Heart right ventricle (tissue), 16 donors: ENCODE results near the gene KLHL25. TPM values are rescaled to one million over a fixed set of nuclear protein-coding genes. Genes with fewer than 3 reads are reported as not detected.

Experiments used
- ATAC-seq, 8 donors: fragments of 200-7000 bp; cut with Tn5 transposase; one replicate each; pipeline ENCODE4 v1.9.1; 2020; ENCODE audit warnings: mild to moderate bottlenecking in 8 of 8, moderate library complexity in 8 of 8, moderate number of reproducible peaks in 1 of 8
- DNase-seq, 2 donors: peaks; one replicate each; pipeline ENCODE4 v3.0.0-alpha.2; 2020
- H3K27ac ChIP-seq, 10 donors: fragments of 200-600 bp; sonication (generic) in 2 of 10; one replicate each; pipeline versions ENCODE4 v1.5.0 to v1.8.0; 2020 to 2022; ENCODE audit warnings: mild to moderate bottlenecking in 3 of 10
- H3K27me3 ChIP-seq, 7 donors: fragments of 200-600 bp; one replicate each; pipeline ENCODE4 v1.8.0; 2021 to 2022; ENCODE audit warnings: mild to moderate bottlenecking in 2 of 7
- H3K36me3 ChIP-seq, 9 donors: fragments of 200-600 bp; sonication (generic) in 1 of 9; one replicate each; pipeline versions ENCODE4 v1.5.0 to v1.8.0; 2020 to 2022; ENCODE audit warnings: mild to moderate bottlenecking in 2 of 9
- H3K4me1 ChIP-seq, 9 donors: fragments of 200-600 bp; sonication (generic) in 1 of 9; one replicate each; pipeline versions ENCODE4 v1.5.0 to v1.8.0; 2020 to 2022; ENCODE audit warnings: mild to moderate bottlenecking in 4 of 9
- H3K4me3 ChIP-seq, 10 donors: fragments of 200-600 bp; sonication (generic) in 2 of 10; one replicate each; pipeline versions ENCODE4 v1.5.0 to v1.8.0; 2020 to 2022; ENCODE audit warnings: mild to moderate bottlenecking in 7 of 10, moderate library complexity in 2 of 10
- H3K9me3 ChIP-seq, 11 donors: fragments of 200-600 bp in 10 of 11; sonication (generic) in 2 of 11; one replicate each; pipeline versions ENCODE4 v1.5.0 to v1.8.0; 2013 to 2022; ENCODE audit warnings: mild to moderate bottlenecking in 2 of 11, control low read depth in 1 of 11, moderate library complexity in 1 of 11
- CTCF ChIP-seq, 9 donors: fragments of 200-600 bp; sonication (generic) in 2 of 9; IDR thresholded peaks; one replicate each; pipeline versions ENCODE4 v1.5.0 to v1.8.0; 2021 to 2022; ENCODE audit warnings: antibody characterized with exemption in 9 of 9, mild to moderate bottlenecking in 5 of 9, moderate library complexity in 1 of 9
- WGBS, 2 donors: extraction: QIAGEN DNeasy Blood & Tissue Kit; methylation state at CpG; one replicate each; pipeline ENCODE4 v1.1.7; 2013; ENCODE audit warnings: inconsistent platforms in 1 of 2; 5-methylcytosine and 5-hydroxymethylcytosine counted together
- intact Hi-C, 10 donors: fragments of 100-400 bp; cut with DNase I; formaldehyde crosslinking; loops; one replicate each; pipeline versions ENCODE4 v1.11.1 to v1.14.2; 2022
- long read RNA-seq, 3 donors: library from polyadenylated mRNA; unstranded; transcript quantifications; one replicate each; pipeline ENCODE4 v2.0.0, GENCODE V29; 2020 to 2021
- polyA plus RNA-seq, 2 donors: library from polyadenylated mRNA; stranded (reverse); fragments of 200-250 nt; gene quantifications; one replicate each; pipeline ENCODE4 v1.2.3, GENCODE V29; 2013
- total RNA-seq, 10 donors: library from RNA; stranded (reverse); fragmentation: NEBNext Ultra II Directional in 3 of 10; extraction: Animal tissue kit (Norgen Biotek cat#: 25700) in 3 of 10; gene quantifications; one replicate each; pipeline versions ENCODE4 v1.2.1 to v1.2.4, GENCODE V29; 2021 to 2023
- donor health status: Arrhythmogenic right ventricular cardiomyopathy.
- donor health status: ischemic (EF 13 %, LVEDD 7.1; RV severe dilation, severe dysfunction).
- donor health status: healthy with polysubstance abuse.
- donor health status: DM: no; HTN: yes; CAD: no.
- donor health status: DM: no; HTN: no; CAD: no.
- donor health status: ischemic (EF 25% LVEDD 6.9; RV normal size, moderate dysfunction).
- donor health status: ischemic (EF 25% LVEDD 5.7; RV mildly dilated, moderate dysfunction).
- donor health status: healthy.
- donor health status: DM: yes; HTN: yes; CAD: no.
- donor health status: Ischemic cardiomyopathy.
- donor health status: ischemic (EF 35%, LVEDD 5.7; RV mildly dilated, moderate dysfunction).
- donor health status: nonischemic (EF 11% LVEDD 7.7; RV severe dilation, severe dysfunction).
- donor health status: DM: yes; HTN: yes; CAD: no.
- donor health status: PGD.
- donor health status: ischemic (EF 29% LVEDD 5.4; RV normal size, mild dysfunction).
- donor health status: nonischemic (EF 23%, LVEDD 6.1; RV moderate dilation, normal function).

Gene KLHL25
- total RNA-seq (1 to 10 TPM; 1.9 to 4.6 (median 3.2) TPM), polyA plus RNA-seq (1 to 10 TPM; 3.2 to 9.2 TPM)
- long read RNA-seq, donor 1, full-length matches to known transcripts = 9 of 17 reads
- long read RNA-seq, donor 1, partial matches to known transcripts = 8 of 17 reads
- long read RNA-seq, donor 1, other reads (novel, unspliced or antisense) = 0 of 17 reads
- long read RNA-seq, donor 2, full-length matches to known transcripts = 11 of 16 reads
- long read RNA-seq, donor 2, partial matches to known transcripts = 4 of 16 reads
- long read RNA-seq, donor 2, other reads (novel, unspliced or antisense) = 1 of 16 reads
- long read RNA-seq, donor 3, full-length matches to known transcripts = 12 of 60 reads
- long read RNA-seq, donor 3, partial matches to known transcripts = 47 of 60 reads
- long read RNA-seq, donor 3, other reads (novel, unspliced or antisense) = 1 of 60 reads

- TF ChIP-seq CTCF (IDR thresholded peaks at IDR 0.05) = no peak
- H3K27ac ChIP-seq = peak within 1 kb of the TSS; percentile 52 to 95 (median 90)
- peaks cover 0 to 9% (median 0%) of the 10 kb centered on the region in 7 donors for H3K27me3 ChIP-seq
- H3K9me3 ChIP-seq = no peaks in the 10 kb centered on the region
- DNase-seq (peak; percentile 94 to 95), ATAC-seq (peak; percentile 96 to 98 (median 98))
- peak within 1 kb of the TSS; percentile 73 to 98 (median 89) for H3K4me3 ChIP-seq
- no peaks in the 10 kb centered on the region for H3K36me3 ChIP-seq
- 0 to 1% methylated on average over 44 to 69 of the region's 71 CpGs for WGBS, 2 donors
- intact Hi-C loops = loop anchor here in 6 of 10 donors (5.0 to 10.0 kb wide), 4 partner anchors 38 to 62 kb away; no protein-coding TSS in a partner anchor
- H3K4me1 ChIP-seq = peaks cover 0 to 29% (median 24%) of the 10 kb centered on the region in 9 donors
Observed at GRCh38 chr15:85794598-85795336, at the start of gene KLHL25. KLHL25 (minus strand) TSS chr15:85794925; CDS start chr15:85769810, 25,115 bp downstream.

- Histone ChIP-seq H3K36me3 (no peaks in the 10 kb centered on the region), H3K27me3 (peaks cover 0 to 11% (median 5%) of the 10 kb centered on the region in 7 donors), H3K4me3 (peak overlapping the region in 6 of 10 donors; percentile 3 to 45 (median 40)), H3K4me1 (peaks cover 0 to 16% (median 9%) of the 10 kb centered on the region in 9 donors), H3K27ac (no peak overlapping the region), H3K9me3 (no peaks in the 10 kb centered on the region)
- peak in 3 of 9 donors; percentile 4 to 27 (median 20) for TF ChIP-seq CTCF (IDR thresholded peaks at IDR 0.05)
- no peak for ATAC-seq
- no peak for DNase-seq
- intact Hi-C loops = loop anchor here in 2 of 10 donors (1.0 kb wide), 1 partner anchor 110 kb away; no protein-coding TSS in a partner anchor
- WGBS, 2 donors = 0% methylated on average over 8 of the region's 8 CpGs
Observed at GRCh38 chr15:85840802-85841152, 46.1 kb upstream of the KLHL25 start.

GRCh38 chr15:85840079-85840801, 45.5 kb upstream of the KLHL25 start:
- WGBS, 2 donors = 9 to 10% methylated on average over 32 of the region's 32 CpGs
- H3K27ac ChIP-seq = no peak overlapping the region
- ATAC-seq (peak; percentile 89 to 95 (median 94)), DNase-seq (peak; percentile 77 to 85)
- peak; percentile 82 to 98 (median 93) for TF ChIP-seq CTCF (IDR thresholded peaks at IDR 0.05)
- intact Hi-C loops = loop anchor here in 2 of 10 donors (1.0 kb wide), 1 partner anchor 110 kb away; no protein-coding TSS in a partner anchor
- H3K9me3 ChIP-seq = no peaks in the 10 kb centered on the region
- no peaks in the 10 kb centered on the region for H3K36me3 ChIP-seq
- peaks cover 0 to 8% (median 3%) of the 10 kb centered on the region in 7 donors for H3K27me3 ChIP-seq
- peaks cover 0 to 16% (median 9%) of the 10 kb centered on the region in 9 donors for H3K4me1 ChIP-seq
- peak overlapping the region in 8 of 10 donors; percentile 3 to 45 (median 38) for H3K4me3 ChIP-seq
